ENCODE results near the gene RAB35.

DNA sequence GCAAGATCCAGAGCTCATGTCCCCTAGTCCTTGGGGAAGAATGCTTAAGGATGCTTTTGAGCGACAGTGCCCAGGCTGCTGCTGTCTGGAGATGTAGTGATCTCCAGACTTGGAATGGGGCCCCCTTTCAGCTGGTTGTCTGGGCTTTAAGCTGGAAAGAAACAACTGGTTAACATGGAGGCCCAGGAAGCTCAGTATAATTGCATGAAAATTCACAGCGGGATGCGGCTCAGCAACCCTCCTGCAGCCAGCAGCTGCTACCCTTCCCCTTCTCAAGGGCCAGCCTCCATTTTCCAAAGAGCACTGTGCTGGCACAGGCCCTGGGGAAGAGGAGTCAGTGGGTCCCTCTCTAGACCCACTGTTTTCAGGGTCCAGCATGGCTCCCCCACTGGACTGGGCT is 26.3 kb downstream of the RAB35 start:
- TF ChIP-seq, protein P1, sequence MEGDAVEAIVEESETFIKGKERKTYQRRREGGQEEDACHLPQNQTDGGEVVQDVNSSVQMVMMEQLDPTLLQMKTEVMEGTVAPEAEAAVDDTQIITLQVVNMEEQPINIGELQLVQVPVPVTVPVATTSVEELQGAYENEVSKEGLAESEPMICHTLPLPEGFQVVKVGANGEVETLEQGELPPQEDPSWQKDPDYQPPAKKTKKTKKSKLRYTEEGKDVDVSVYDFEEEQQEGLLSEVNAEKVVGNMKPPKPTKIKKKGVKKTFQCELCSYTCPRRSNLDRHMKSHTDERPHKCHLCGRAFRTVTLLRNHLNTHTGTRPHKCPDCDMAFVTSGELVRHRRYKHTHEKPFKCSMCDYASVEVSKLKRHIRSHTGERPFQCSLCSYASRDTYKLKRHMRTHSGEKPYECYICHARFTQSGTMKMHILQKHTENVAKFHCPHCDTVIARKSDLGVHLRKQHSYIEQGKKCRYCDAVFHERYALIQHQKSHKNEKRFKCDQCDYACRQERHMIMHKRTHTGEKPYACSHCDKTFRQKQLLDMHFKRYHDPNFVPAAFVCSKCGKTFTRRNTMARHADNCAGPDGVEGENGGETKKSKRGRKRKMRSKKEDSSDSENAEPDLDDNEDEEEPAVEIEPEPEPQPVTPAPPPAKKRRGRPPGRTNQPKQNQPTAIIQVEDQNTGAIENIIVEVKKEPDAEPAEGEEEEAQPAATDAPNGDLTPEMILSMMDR (IDR thresholded peaks at IDR 0.05): no peak
- TF ChIP-seq POLR2A (IDR thresholded peaks at IDR 0.05): no peak
